ENCODE data around the gene RALA. TPM values are rescaled to one million over a fixed set of nuclear protein-coding genes. Genes with fewer than 3 reads are reported as not detected.
A peak's percentile ranks its signal among the peaks of the same experiment; 100 is the strongest.

The RALA gene
- total and polyA plus RNA-seq, 10 donors: 10.0 to 26.6 (median 19.7) TPM

GRCh38 chr7:39580149-39580874 is 43.1 kb upstream of the RALA start:
- intact Hi-C loops (cut with DNase I; ENCODE audit: low total_unique reads): loop anchor here (5.0 kb wide), 1 partner anchor 167 kb away; no protein-coding TSS in a partner anchor
- H3K4me1 ChIP-seq: no peaks in the 10 kb centered on the region
- 26 to 30% (median 28%) methylated on average over 8 of the region's 8 CpGs for WGBS, 5 donors
- TF ChIP-seq, protein P1, sequence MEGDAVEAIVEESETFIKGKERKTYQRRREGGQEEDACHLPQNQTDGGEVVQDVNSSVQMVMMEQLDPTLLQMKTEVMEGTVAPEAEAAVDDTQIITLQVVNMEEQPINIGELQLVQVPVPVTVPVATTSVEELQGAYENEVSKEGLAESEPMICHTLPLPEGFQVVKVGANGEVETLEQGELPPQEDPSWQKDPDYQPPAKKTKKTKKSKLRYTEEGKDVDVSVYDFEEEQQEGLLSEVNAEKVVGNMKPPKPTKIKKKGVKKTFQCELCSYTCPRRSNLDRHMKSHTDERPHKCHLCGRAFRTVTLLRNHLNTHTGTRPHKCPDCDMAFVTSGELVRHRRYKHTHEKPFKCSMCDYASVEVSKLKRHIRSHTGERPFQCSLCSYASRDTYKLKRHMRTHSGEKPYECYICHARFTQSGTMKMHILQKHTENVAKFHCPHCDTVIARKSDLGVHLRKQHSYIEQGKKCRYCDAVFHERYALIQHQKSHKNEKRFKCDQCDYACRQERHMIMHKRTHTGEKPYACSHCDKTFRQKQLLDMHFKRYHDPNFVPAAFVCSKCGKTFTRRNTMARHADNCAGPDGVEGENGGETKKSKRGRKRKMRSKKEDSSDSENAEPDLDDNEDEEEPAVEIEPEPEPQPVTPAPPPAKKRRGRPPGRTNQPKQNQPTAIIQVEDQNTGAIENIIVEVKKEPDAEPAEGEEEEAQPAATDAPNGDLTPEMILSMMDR (IDR thresholded peaks at IDR 0.05 in 8 of 11, conservative IDR thresholded peaks at IDR 0.05 in 3 of 11): peak; percentile 77 to 92 (median 81)
- TF ChIP-seq POLR2AphosphoS5 (IDR thresholded peaks at IDR 0.05) (peak in 1 of 3 donors; percentile 54), POLR2A (IDR thresholded peaks at IDR 0.05) (no peak)
- no peaks in the 10 kb centered on the region for H3K27me3 ChIP-seq (replicated peaks in 1 of 7)
- H3K27ac ChIP-seq: no peak overlapping the region
- no peak overlapping the region for H3K4me3 ChIP-seq
- H3K9me3 ChIP-seq: no peaks in the 10 kb centered on the region
- DNase-seq: peak; percentile 83
- peaks cover 0 to 22% (median 0%) of the 10 kb centered on the region in 6 donors for H3K36me3 ChIP-seq

- 82 to 93% (median 84%) methylated on average over 2 of the region's 2 CpGs for WGBS, 5 donors
- Histone ChIP-seq H3K36me3 (peaks cover 0 to 10% (median 0%) of the 10 kb centered on the region in 6 donors), H3K27me3 (replicated peaks in 1 of 7) (no peaks in the 10 kb centered on the region), H3K4me1 (no peaks in the 10 kb centered on the region), H3K4me3 (no peak overlapping the region), H3K27ac (no peak overlapping the region), H3K9me3 (no peaks in the 10 kb centered on the region)
- intact Hi-C loops (cut with DNase I; ENCODE audit: low total_unique reads): loop anchor here (5.0 kb wide), 1 partner anchor 165 kb away; no protein-coding TSS in a partner anchor
- no peak for DNase-seq
- TF ChIP-seq, protein P1 (IDR thresholded peaks at IDR 0.05 in 8 of 11, conservative IDR thresholded peaks at IDR 0.05 in 3 of 11): no peak
- TF ChIP-seq POLR2A (IDR thresholded peaks at IDR 0.05) (no peak), POLR2AphosphoS5 (IDR thresholded peaks at IDR 0.05) (no peak)
These were observed 40.8 kb upstream of the RALA start for GRCh38 chr7:39582536-39582935.

- H3K36me3 ChIP-seq: peaks cover 0 to 6% (median 0%) of the 10 kb centered on the region in 6 donors
- TF ChIP-seq POLR2AphosphoS5 (IDR thresholded peaks at IDR 0.05) (no peak), POLR2A (IDR thresholded peaks at IDR 0.05) (no peak)
- TF ChIP-seq, protein P1 (IDR thresholded peaks at IDR 0.05 in 8 of 11, conservative IDR thresholded peaks at IDR 0.05 in 3 of 11): no peak
- DNase-seq: no peak
- H3K9me3 ChIP-seq: no peaks in the 10 kb centered on the region
- H3K27me3 ChIP-seq (replicated peaks in 1 of 7): no peaks in the 10 kb centered on the region
- H3K4me1 ChIP-seq: no peaks in the 10 kb centered on the region
- WGBS, 5 donors: 81 to 96% (median 86%) methylated on average over 2 of the region's 2 CpGs
- intact Hi-C loops (cut with DNase I; ENCODE audit: low total_unique reads): loop anchor here (5.0 kb wide), 1 partner anchor 164 kb away; no protein-coding TSS in a partner anchor
- no peak overlapping the region for H3K27ac ChIP-seq
- H3K4me3 ChIP-seq: no peak overlapping the region
These were observed 39.8 kb upstream of the RALA start for GRCh38 chr7:39583539-39583938.

- H3K36me3 ChIP-seq: no peaks in the 10 kb centered on the region
- no peak overlapping the region for H3K4me3 ChIP-seq
- no peaks in the 10 kb centered on the region for H3K9me3 ChIP-seq
- TF ChIP-seq POLR2AphosphoS5 (IDR thresholded peaks at IDR 0.05): no peak
- intact Hi-C loops (cut with DNase I; ENCODE audit: low total_unique reads): no loop called here
- no peak for DNase-seq
- H3K27me3 ChIP-seq (replicated peaks in 1 of 7): no peaks in the 10 kb centered on the region
- H3K4me1 ChIP-seq: peaks cover 0 to 13% (median 5%) of the 10 kb centered on the region in 6 donors
- no peak overlapping the region for H3K27ac ChIP-seq
These were observed 36.0 kb upstream of the RALA start for GRCh38 chr7:39587393-39587792.
